Mononuclear cell (primary cell): Measurements from ENCODE around the gene SYNGR4. TPM values are rescaled to one million over a fixed set of nuclear protein-coding genes. Genes with fewer than 3 reads are reported as not detected.
"Not testable (repeated sequence)": the region's sequence is repeated elsewhere in the genome, so short reads cannot be mapped to it uniquely, and the experiment has no call there.

Experiments
- H3K27me3 ChIP-seq: 2 replicates; pipeline ENCODE4 v1.6.0; 2011; ENCODE audit warnings: low read length, control low read depth; ENCODE audit not compliant: insufficient read depth
- H3K4me1 ChIP-seq: 2 replicates; pipeline ENCODE4 v1.5.1; 2011; ENCODE audit warnings: mild to moderate bottlenecking, low read length, control low read depth; ENCODE audit not compliant: insufficient read depth
- H3K4me3 ChIP-seq: 2 replicates; pipeline ENCODE4 v1.5.1; 2011; ENCODE audit warnings: mild to moderate bottlenecking, low read length, moderate library complexity
- H3K9me3 ChIP-seq: 2 replicates; pipeline ENCODE4 v1.5.1; 2011; ENCODE audit warnings: low read depth, mild to moderate bottlenecking, control low read depth, low read length
- total RNA-seq: library from RNA; depleted of rRNA; stranded (reverse); fragments of >200 nt; gene quantifications from one replicate; pipeline ENCODE4 v1.2.3, GENCODE V29; 2012

The SYNGR4 gene
- total RNA-seq, 1 donor = not detected

DNA sequence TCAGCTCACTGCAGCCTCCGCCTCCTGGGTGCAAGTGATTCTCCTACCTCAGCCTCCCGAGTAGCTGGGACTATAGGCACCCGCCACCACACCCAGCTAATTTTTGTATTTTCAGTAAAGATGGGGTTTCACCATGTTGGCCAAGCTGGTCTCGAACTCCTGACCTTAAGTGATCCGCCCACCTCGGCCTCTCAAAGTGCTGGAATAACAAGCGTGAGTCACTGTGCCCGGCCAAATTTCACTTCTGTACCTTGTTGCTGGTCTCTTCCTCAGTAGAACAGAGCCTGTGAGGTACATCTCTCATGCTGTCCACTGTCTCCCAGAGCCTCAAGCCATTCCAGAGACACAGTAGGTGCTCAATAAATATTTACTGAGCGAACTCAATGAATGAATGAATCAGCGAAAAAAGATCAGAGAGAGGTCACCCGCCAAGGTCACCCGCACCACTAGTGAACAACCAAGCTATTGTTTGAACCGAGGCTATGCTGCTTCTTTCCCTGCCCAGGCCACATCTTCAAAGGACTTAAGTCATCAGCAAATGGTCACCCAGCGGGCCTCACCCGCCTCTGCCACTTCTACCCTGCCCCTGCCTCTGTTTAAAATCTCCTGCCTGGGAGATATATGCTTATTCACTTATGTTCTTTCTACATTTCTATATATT is 9.7 kb upstream of the SYNGR4 start:
- H3K4me3 ChIP-seq = no peak overlapping the region
- H3K4me1 ChIP-seq = no peaks in the 10 kb centered on the region
- H3K27me3 ChIP-seq = no peaks in the 10 kb centered on the region
- no peaks in the 10 kb centered on the region for H3K9me3 ChIP-seq

DNA sequence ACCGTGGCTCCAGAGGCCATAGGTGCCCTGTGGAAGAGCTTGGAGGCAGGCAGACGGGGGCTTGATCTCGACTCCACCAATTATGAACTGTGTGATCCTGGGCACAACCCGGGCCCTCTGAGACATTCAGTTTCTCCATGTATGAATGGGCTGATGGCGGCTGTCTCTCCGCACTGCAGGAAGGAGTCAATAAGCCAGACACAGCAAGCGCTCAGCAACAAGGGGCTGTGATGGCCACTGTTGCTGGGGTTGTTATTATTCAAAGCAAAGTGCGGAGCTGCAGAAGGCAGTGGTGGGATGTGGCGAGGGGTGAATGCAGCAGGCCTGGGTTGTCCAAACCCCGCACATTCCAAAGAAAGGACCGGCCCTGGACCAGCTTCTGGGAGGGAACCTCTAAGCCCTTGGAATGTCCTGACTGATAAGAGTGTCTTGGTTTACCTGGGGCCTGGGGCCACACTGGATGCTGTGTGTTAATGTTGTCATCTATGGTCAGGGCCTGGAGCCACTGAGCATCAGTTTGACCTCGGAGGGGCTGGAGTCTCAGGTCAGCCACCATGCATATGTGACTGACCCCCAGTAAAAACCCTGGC is 8.7 kb upstream of the SYNGR4 start:
- no peak overlapping the region for H3K4me3 ChIP-seq
- no peaks in the 10 kb centered on the region for H3K9me3 ChIP-seq
- no peaks in the 10 kb centered on the region for H3K4me1 ChIP-seq
- no peaks in the 10 kb centered on the region for H3K27me3 ChIP-seq

DNA sequence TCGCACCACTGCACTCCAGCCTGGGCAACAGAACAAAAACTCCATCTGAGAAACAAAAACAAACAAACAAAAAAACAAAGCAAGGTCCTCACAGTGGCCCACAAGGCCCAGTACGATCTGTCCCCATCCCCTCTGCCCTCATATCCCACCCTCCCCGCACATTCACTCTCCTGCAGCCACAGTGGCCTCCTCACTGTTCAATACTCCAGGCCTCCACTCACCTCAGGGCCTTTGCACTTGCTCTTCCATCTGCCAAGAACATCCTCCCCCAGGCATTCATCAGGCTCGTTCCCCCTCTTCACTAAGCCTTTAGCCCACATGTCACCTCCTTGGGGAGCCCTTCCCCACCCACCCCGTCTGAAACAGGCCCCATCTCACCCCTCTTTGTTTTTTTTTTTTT is 5.0 kb upstream of the SYNGR4 start:
- Histone ChIP-seq H3K9me3 (no peaks in the 10 kb centered on the region), H3K27me3 (no peaks in the 10 kb centered on the region), H3K4me3 (no peak overlapping the region)

DNA sequence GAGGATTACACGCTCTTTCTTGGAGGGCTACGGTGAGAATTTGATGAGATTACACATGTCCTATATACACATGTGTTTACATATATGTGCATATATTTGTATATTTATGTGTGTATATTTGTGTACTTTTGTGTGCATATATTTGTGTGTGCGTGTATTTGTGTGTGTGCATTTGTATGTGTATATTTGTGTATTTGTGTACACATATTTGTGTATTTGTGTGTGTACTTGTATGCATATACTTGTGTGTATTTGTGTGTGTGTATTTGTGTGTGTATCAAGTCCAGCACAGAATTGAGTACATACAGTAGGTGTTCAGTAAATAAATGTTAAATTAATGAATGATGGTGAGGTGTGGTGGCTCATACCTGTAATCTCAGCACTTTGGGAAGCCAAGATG is 2.3 kb upstream of the SYNGR4 start:
- peaks cover 17% of the 10 kb centered on the region for H3K4me1 ChIP-seq

More for the DNA sequence above, 5.0 kb upstream of the SYNGR4 start:
- peaks cover 10% of the 10 kb centered on the region for H3K4me1 ChIP-seq

DNA sequence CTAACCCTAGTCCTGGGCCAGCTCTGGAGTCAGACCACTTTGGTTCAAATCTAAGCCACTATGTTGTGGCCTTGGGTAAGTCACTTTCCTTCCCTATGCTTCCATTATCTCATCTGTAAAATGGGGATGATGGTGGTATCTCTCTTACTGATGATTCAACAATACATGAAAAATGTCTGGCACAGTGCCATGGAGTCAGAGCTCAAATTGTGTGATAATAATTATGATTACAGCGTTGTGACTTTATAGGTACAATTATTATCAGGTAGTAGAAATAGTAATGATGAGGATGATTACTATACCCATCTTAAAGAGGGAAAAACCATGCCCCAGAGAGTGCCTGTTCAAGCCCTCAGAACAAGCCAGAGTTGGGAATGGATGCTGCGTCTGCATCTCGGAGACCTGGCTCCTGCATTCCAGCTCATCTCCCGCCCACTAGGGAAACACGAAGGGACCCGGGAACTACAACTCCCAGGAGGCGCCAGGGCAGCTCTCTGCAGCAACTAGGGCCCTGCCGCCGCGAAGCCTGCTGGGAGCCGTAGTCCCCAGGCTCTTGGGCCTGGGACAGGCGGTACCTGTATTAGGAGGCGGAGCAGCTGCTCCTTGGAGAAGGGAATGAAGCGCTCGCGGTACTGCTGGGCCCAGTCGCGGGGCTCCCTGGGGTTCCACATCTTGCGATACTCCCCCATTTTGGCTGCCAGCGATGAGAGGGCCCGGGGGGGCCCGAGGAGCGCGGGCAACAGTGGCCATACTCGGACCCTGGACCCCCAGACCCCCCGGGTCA is 1.3 kb upstream of the SYNGR4 start:
- H3K27me3 ChIP-seq = no peaks in the 10 kb centered on the region
- peaks cover 17% of the 10 kb centered on the region for H3K4me1 ChIP-seq
- no peaks in the 10 kb centered on the region for H3K9me3 ChIP-seq
- H3K4me3 ChIP-seq = peak overlapping the region; percentile 58

More for the DNA sequence above, 2.3 kb upstream of the SYNGR4 start:
- Histone ChIP-seq H3K4me3 (no peak overlapping the region), H3K27me3 (no peaks in the 10 kb centered on the region), H3K9me3 (no peaks in the 10 kb centered on the region)

DNA sequence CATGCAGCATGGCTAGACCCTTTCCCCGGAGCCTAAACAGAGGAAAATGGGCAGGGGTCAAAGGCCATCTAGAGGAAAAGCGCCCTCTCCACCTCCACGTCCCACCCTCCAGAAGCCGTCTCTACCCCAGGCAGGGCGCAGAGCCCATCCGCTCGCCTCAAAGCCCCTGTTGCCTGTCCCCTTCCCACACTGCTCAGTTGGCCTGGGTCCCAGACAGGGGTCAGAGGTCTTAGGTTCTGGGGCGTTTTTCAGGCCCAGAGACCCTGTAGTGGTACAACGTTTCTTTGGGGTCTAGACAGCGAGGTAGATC is 712 bp upstream of the SYNGR4 start:
- peak overlapping the region; percentile 58 for H3K4me3 ChIP-seq
- no peaks in the 10 kb centered on the region for H3K9me3 ChIP-seq
- no peaks in the 10 kb centered on the region for H3K27me3 ChIP-seq
- H3K4me1 ChIP-seq = peaks cover 17% of the 10 kb centered on the region

DNA sequence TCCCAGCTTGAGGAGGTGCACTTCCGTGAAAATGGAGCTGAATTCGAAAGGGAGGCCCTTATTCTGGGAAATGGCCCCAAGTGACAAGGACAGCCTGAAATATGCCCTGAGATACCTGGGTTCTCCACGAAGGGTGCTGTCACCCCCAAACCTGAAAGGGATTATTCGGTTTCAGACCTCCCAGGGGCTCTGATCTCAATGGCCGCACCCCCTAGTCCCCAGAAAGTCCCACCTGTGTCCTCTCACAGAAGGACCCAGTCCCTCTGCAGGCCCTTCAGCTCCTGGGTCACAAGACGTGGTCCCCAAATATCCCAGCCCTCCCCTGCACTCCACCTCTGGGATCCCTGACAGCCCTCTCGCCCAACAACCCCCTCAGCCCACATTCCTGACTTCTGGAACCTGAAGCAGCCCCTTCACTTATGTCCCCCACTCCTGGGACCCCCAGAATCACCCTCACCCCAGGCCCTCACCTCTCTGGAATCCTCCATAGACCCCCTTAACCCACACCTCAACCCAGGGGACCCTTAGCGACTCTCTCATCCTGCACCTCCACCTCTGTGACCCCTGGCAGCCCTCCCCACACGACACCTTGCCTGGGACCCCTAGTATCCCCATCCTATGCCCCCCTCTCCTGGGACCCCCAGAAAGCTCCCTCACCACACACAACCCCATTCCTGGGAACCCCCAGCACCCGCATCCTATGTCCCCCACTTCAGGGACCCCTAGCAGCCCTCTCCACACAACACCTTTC is 606 bp downstream of the SYNGR4 start:
- H3K4me3 ChIP-seq = peak overlapping the region; percentile 21
- peaks cover 17% of the 10 kb centered on the region for H3K4me1 ChIP-seq
- H3K27me3 ChIP-seq = no peaks in the 10 kb centered on the region
- no peaks in the 10 kb centered on the region for H3K9me3 ChIP-seq

DNA sequence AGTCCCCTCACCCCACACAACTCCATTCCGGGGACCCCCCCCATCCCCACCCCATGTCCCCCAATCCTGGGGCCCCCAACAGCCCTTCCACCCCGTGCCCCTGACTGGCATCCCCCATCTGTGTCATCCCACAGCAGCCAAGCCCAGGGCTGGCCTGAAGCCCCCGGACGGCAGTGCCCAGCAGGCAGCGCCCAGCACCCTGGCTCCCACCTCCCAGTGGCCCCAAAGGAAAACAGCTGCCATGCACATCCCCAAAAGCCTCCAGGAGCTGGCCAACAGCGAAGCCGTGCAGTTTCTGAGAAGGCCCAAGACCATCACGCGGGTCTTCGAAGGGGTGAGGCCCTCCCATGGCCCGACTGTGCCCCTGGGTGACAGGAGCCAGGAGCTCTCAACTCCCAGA is 1.4 kb downstream of the SYNGR4 start:
- H3K27me3 ChIP-seq = no peaks in the 10 kb centered on the region
- no peak overlapping the region for H3K4me3 ChIP-seq
- H3K4me1 ChIP-seq = peaks cover 17% of the 10 kb centered on the region
- H3K9me3 ChIP-seq = no peaks in the 10 kb centered on the region

DNA sequence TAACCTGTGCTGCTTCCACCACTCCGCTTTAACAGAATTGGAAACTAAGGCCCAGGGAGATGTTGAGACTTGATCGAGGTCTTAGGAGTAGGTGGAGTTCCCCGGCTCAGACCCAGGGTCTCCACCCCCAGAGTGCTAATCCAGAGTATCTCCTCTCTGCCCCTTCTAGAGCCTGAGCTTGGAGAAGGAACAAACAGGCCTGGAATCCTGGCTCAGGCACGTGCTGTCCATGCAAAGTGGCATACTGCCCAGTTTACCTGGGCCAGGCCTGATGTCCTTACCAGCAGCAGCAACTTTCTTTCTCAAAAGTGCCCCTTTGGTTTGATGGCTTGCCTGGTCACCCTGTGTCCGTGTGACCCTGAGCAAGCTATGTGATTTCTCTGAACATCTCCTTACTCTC is 3.7 kb downstream of the SYNGR4 start:
- no peaks in the 10 kb centered on the region for H3K27me3 ChIP-seq
- H3K9me3 ChIP-seq = no peaks in the 10 kb centered on the region
- peaks cover 16% of the 10 kb centered on the region for H3K4me1 ChIP-seq
- H3K4me3 ChIP-seq = no peak overlapping the region

DNA sequence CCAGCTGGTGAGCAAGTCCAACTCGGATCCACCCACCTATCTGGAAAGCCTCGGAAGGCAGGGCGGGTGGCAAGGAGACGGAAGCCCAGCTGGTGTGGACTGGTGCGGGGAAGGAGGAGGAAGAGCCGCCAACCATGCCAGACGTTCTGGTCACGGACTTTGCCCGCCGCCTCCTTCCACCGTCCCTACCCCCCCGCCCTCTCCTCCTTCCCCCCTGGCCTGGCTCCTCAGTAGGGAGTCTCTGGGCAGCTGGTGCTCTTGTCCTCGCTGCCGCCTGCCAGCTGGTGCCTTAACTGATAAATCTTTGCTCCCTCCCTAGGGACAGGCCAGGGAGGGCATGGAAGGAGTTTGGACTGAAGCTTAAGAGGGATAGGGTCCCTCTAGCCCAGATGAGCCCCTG is 4.8 kb downstream of the SYNGR4 start:
- Histone ChIP-seq H3K4me3 (no peak overlapping the region), H3K4me1 (peaks cover 8% of the 10 kb centered on the region), H3K9me3 (no peaks in the 10 kb centered on the region), H3K27me3 (no peaks in the 10 kb centered on the region)

DNA sequence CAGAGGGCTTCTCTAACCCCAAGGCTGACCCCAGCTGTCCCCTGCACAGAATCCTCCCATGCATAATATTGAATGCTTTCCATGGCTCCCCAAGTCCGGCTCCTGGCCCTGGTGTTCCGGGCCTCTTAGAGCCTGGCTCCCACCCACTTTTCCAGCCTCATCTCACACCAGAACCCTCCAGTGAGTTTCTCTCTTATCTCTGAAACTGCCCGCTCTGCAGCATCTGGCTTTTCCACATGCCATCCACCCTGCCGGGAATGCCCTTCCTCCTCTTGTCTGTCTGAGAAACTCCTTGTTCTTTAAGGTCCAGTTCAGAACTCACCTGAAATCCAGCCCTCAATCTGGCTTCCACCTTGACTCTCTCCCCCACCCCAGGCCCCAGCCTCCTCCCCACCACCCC is 6.8 kb downstream of the SYNGR4 start:
- H3K9me3 ChIP-seq = no peaks in the 10 kb centered on the region
- H3K27me3 ChIP-seq = no peaks in the 10 kb centered on the region
- no peaks in the 10 kb centered on the region for H3K4me1 ChIP-seq
- no peak overlapping the region for H3K4me3 ChIP-seq

DNA sequence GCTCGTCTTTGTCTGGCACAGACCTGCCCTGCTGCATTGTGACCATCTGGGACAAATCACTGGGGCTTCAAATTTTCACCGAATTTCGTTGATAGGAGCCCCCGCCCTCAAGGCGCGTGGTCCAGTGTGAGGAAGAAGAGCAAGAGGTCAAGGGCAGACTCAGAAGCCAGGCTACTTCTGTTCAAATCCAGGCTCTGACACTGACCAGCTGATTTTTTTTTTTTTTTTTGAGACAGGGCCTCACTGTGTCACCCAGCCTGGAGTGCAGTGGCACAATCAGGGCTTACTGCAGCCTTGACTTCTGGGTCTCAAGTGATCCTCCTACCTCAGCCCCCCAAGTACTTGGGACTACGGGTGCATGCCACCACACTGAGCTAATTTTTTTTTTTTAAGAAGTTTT is 7.2 kb downstream of the SYNGR4 start:
- no peaks in the 10 kb centered on the region for H3K4me1 ChIP-seq

DNA sequence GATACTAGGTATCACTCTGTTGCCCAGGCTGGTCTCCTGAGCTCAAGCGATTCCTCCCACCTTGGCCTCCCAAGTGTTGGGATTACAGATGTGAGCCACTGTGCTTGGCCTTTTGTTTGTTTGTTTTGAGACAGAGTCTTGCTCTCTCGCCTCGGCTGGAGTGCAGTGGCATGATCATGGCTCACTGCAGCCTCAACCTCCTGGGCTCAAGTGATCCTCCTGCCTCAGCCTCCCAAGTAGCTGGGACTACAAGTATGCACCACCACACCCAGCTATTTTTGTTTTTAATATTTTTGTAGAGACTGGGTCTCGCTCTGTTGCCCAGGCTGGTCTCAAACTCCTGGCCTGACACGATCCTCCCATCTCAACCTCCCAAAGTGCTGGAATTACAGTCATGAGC is 7.6 kb downstream of the SYNGR4 start:
- H3K9me3 ChIP-seq, H3K4me3 ChIP-seq, H3K4me1 ChIP-seq, H3K27me3 ChIP-seq: not testable (repeated sequence)

More for the DNA sequence above, 7.2 kb downstream of the SYNGR4 start:
- H3K9me3 ChIP-seq = no peaks in the 10 kb centered on the region
- no peaks in the 10 kb centered on the region for H3K27me3 ChIP-seq
- no peak overlapping the region for H3K4me3 ChIP-seq

DNA sequence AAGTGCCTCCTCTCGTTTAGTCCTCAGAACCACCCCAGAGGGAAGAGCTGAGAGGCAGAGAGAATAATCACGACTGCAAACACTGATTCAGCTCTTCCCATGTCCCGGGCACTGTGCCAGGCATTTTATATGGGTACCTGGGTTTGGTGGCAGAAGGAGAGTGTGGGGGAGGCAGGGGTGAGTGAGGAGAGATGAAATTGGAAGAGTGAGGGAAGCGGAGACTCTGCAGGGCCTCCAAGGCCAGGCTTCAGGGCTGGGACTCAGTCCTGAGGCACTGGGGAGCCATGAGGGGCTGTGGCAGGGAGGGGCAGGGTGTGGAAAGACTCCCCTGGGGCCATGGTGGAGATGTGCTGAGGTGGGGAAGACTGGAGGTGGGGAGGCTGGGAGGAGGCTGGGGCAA is 8.7 kb downstream of the SYNGR4 start:
- Histone ChIP-seq H3K4me3 (no peak overlapping the region), H3K4me1 (no peaks in the 10 kb centered on the region), H3K27me3 (no peaks in the 10 kb centered on the region), H3K9me3 (no peaks in the 10 kb centered on the region)

DNA sequence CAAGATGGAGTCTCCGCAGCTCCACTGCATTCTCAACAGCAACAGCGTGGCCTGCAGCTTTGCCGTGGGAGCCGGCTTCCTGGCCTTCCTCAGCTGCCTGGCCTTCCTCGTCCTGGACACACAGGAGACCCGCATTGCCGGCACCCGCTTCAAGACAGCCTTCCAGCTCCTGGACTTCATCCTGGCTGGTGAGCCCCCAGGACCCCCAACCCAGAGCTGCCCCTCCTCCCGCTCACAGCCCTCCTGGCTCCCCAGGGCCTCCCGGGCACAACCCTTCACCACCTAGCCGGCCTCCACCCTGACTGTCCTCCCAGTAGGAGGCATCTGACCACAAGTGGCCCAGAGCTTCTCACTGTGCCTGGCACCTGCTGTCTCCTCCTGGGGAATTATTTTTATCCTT is 9.4 kb downstream of the SYNGR4 start:
- Histone ChIP-seq H3K4me3 (no peak overlapping the region), H3K9me3 (no peaks in the 10 kb centered on the region), H3K27me3 (no peaks in the 10 kb centered on the region), H3K4me1 (no peaks in the 10 kb centered on the region)
